ENCODE measurements around the gene PEDS1. TPM values are rescaled to one million over a fixed set of nuclear protein-coding genes. Genes with fewer than 3 reads are reported as not detected.

PEDS1 gene
- total and polyA plus RNA-seq, 2 of the 13 experiments (the other 11 are each of a cell fraction or from before 2014, with no cell fraction given): 30.5 to 93.9 TPM

GRCh38 chr20:50190251-50191064, 36.9 kb upstream of the PEDS1 start, which contains the start of gene CEBPB (continued):
- TF ChIP-seq RBM22 (optimal IDR thresholded peaks at IDR 0.05; ENCODE audit: low read length) (peak; percentile 72), SRY (CRISPR knock-in tag; IDR thresholded peaks at IDR 0.05) (peak; percentile 85), ZNF18 (CRISPR knock-in tag; IDR thresholded peaks at IDR 0.05; ENCODE audit: insufficient replicate concordance) (no peak), FIP1L1 (IDR thresholded peaks at IDR 0.05; ENCODE audit: borderline replicate concordance, insufficient read depth, low read depth, low read length) (peak; percentile 54; the same call in 1 of the 2 replicates), ZNF670 (CRISPR knock-in tag; IDR thresholded peaks at IDR 0.05; ENCODE audit: borderline replicate concordance) (no peak), MIER2 (CRISPR knock-in tag; IDR thresholded peaks at IDR 0.05) (no peak), GPN1 (CRISPR knock-in tag; IDR thresholded peaks at IDR 0.05; ENCODE audit: borderline replicate concordance) (peak; percentile 90), KLF12 (CRISPR knock-in tag; IDR thresholded peaks at IDR 0.05; ENCODE audit: borderline replicate concordance) (no peak; the same call in 1 of the 2 replicates), THYN1 (CRISPR knock-in tag; IDR thresholded peaks at IDR 0.05; ENCODE audit: borderline replicate concordance, low read depth) (peak; percentile 16; the same call in 1 of the 2 replicates), ELF1 (CRISPR knock-in tag; IDR thresholded peaks at IDR 0.05) (0 out of 2 replicates have a peak, but pooled peaks have one; percentile 35), IRF1 (CRISPR knock-in tag; IDR thresholded peaks at IDR 0.05; ENCODE audit: low read depth) (no peak), CEBPG (CRISPR knock-in tag; IDR thresholded peaks at IDR 0.05) (peak; percentile 49; the same call in 1 of the 2 replicates), FLYWCH1 (CRISPR knock-in tag; IDR thresholded peaks at IDR 0.05) (no peak), ZMYM2 (CRISPR knock-in tag; IDR thresholded peaks at IDR 0.05) (peak; percentile 86; the same call in 1 of the 2 replicates), MAX (IDR thresholded peaks at IDR 0.05) (peak; percentile 84), HINFP (CRISPR knock-in tag; IDR thresholded peaks at IDR 0.05; ENCODE audit: low read depth) (no peak; the same call in 1 of the 2 replicates), SMARCE1 (IDR thresholded peaks at IDR 0.05; ENCODE audit: borderline replicate concordance) (no peak), ZSCAN21 (CRISPR knock-in tag; IDR thresholded peaks at IDR 0.05; ENCODE audit: borderline replicate concordance) (peak; percentile 91), ELK4 (CRISPR knock-in tag; IDR thresholded peaks at IDR 0.05; ENCODE audit: borderline replicate concordance) (peak; percentile 81; the same call in 1 of the 2 replicates), ZNF501 (CRISPR knock-in tag; IDR thresholded peaks at IDR 0.05) (no peak), KDM5B (CRISPR knock-in tag; IDR thresholded peaks at IDR 0.05; ENCODE audit: borderline replicate concordance) (peak; percentile 63; the same call in 1 of the 2 replicates)

All from HepG2 (cell line).